ENCODE results near the gene FGF2. TPM values are rescaled to one million over a fixed set of nuclear protein-coding genes. Genes with fewer than 3 reads are reported as not detected.
A peak's percentile ranks its signal among the peaks of the same experiment; 100 is the strongest.
"Not testable (repeated sequence)": the region's sequence is repeated elsewhere in the genome, so short reads cannot be mapped to it uniquely, and the experiment has no call there.

Gene FGF2
- total RNA-seq, 1 donor from 2014 or later = 4.1 TPM

GRCh38 chr4:122803788-122804208, 22.8 kb upstream of the FGF2 start:
- H3K9me3 ChIP-seq (replicated peaks) = no peaks in the 10 kb centered on the region
- intact Hi-C loops (cut with micrococcal nuclease) = no loop called here
- peak; percentile 22 for DNase-seq
- H3K36me3 ChIP-seq = no peaks in the 10 kb centered on the region
- no peak overlapping the region for H3K4me3 ChIP-seq
- H3K27ac ChIP-seq (replicated peaks) = peak overlapping the region; percentile 38
- H3K4me1 ChIP-seq = peaks cover 9% of the 10 kb centered on the region
- H3K27me3 ChIP-seq (ENCODE audit: low read depth) = no peaks in the 10 kb centered on the region
- TF ChIP-seq, protein P1, sequence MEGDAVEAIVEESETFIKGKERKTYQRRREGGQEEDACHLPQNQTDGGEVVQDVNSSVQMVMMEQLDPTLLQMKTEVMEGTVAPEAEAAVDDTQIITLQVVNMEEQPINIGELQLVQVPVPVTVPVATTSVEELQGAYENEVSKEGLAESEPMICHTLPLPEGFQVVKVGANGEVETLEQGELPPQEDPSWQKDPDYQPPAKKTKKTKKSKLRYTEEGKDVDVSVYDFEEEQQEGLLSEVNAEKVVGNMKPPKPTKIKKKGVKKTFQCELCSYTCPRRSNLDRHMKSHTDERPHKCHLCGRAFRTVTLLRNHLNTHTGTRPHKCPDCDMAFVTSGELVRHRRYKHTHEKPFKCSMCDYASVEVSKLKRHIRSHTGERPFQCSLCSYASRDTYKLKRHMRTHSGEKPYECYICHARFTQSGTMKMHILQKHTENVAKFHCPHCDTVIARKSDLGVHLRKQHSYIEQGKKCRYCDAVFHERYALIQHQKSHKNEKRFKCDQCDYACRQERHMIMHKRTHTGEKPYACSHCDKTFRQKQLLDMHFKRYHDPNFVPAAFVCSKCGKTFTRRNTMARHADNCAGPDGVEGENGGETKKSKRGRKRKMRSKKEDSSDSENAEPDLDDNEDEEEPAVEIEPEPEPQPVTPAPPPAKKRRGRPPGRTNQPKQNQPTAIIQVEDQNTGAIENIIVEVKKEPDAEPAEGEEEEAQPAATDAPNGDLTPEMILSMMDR (IDR thresholded peaks at IDR 0.05; ENCODE audit: borderline replicate concordance) = no peak

DNA sequence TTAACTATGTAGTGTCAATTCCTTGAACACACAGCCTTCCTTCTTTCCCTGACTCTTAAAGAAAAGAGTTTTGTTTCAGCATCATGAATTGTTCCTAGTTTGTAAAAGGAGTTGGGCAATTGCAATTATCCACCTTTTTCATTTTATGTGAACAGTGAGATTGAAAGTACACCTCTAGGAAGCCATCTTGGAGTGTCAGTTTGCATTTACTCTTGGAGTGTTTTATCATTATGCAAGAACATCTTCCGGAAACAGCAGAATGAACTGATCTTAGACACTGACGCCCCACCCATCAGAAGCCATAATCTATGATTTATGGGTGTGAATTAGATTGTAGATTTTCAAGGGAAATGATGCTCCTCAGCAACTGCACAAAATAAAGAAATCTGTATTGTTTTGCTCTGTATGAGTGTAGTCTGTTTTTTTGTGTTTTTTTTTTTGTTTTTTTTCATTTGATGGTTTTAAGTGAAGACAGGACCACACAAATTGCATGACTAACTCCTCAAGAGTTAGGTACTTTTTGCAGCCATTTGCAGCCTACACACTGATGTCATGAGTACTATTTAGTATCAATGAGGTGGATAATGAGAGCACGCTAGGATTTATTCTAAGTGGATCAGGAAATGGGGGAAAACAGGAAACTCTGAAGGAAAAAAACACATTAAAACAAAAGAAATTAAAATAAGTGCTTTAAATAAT, 19.5 kb upstream of the FGF2 start:
- Histone ChIP-seq H3K36me3 (no peaks in the 10 kb centered on the region), H3K9me3 (replicated peaks) (no peaks in the 10 kb centered on the region), H3K27ac (replicated peaks) (no peak overlapping the region), H3K4me1 (peaks cover 17% of the 10 kb centered on the region), H3K27me3 (ENCODE audit: low read depth) (no peaks in the 10 kb centered on the region), H3K4me3 (no peak overlapping the region)
- intact Hi-C loops (cut with micrococcal nuclease) = no loop called here
- DNase-seq = no peak
- TF ChIP-seq, protein P1 (IDR thresholded peaks at IDR 0.05; ENCODE audit: borderline replicate concordance) = no peak

DNA sequence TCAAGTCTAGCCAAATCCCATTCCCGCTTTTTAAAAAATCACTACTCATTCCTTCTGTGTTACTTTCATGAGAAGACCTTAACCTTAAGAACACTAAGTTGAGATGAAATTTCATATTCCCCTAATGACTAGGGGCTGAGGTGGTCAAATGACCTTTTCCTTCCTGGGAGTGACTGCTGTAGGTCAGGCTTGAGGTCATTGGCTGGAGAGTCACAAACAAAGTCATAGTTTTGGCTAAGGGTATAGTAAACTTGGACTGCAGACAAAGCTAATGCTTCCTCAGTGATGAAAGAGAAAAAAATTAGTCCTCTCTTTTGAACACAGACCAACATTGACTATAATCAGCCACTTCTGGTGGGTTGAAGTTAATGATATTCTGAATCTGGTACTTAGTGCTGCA, 16.0 kb upstream of the FGF2 start:
- intact Hi-C loops (cut with micrococcal nuclease) = no loop called here
- H3K27me3 ChIP-seq (ENCODE audit: low read depth) = no peaks in the 10 kb centered on the region
- H3K4me3 ChIP-seq = no peak overlapping the region
- no peaks in the 10 kb centered on the region for H3K36me3 ChIP-seq
- no peaks in the 10 kb centered on the region for H3K9me3 ChIP-seq (replicated peaks)
- H3K27ac ChIP-seq (replicated peaks) = peak overlapping the region; percentile 36
- peaks cover 9% of the 10 kb centered on the region for H3K4me1 ChIP-seq
- DNase-seq = no peak
- TF ChIP-seq, protein P1 (IDR thresholded peaks at IDR 0.05; ENCODE audit: borderline replicate concordance) = no peak

GRCh38 chr4:122811781-122812180, 14.8 kb upstream of the FGF2 start:
- H3K4me1 ChIP-seq; H3K36me3 ChIP-seq; H3K9me3 ChIP-seq (replicated peaks); DNase-seq; H3K27ac ChIP-seq (replicated peaks); H3K4me3 ChIP-seq; intact Hi-C loops (cut with micrococcal nuclease); H3K27me3 ChIP-seq (ENCODE audit: low read depth): not testable (repeated sequence)

GRCh38 chr4:122812823-122813222, 13.8 kb upstream of the FGF2 start:
- DNase-seq; H3K4me3 ChIP-seq; H3K27me3 ChIP-seq (ENCODE audit: low read depth); H3K27ac ChIP-seq (replicated peaks); H3K9me3 ChIP-seq (replicated peaks); H3K4me1 ChIP-seq; intact Hi-C loops (cut with micrococcal nuclease); H3K36me3 ChIP-seq: not testable (repeated sequence)

DNA sequence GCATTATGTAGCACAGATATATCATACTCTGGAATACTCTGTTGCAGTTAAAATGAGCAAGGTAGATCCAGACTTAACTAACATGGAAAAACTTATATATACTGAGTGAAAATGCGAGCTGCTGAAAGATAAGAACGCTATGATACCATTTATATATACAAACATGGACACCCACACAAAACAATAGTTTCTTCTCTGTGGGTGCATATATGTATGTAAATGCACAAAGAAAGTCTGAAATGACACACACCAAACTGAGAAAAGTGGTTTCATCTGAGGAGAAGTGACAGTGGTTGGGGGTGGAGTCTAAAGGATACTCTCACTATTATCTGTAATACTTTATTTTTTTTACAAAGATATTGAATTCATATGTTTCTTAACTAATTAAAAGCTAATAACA, 12.2 kb upstream of the FGF2 start:
- no peak overlapping the region for H3K27ac ChIP-seq (replicated peaks)
- H3K9me3 ChIP-seq (replicated peaks) = no peaks in the 10 kb centered on the region
- TF ChIP-seq, protein P1 (IDR thresholded peaks at IDR 0.05; ENCODE audit: borderline replicate concordance) = no peak
- peaks cover 9% of the 10 kb centered on the region for H3K4me1 ChIP-seq
- no peak overlapping the region for H3K4me3 ChIP-seq
- intact Hi-C loops (cut with micrococcal nuclease) = no loop called here
- no peaks in the 10 kb centered on the region for H3K27me3 ChIP-seq (ENCODE audit: low read depth)
- no peaks in the 10 kb centered on the region for H3K36me3 ChIP-seq
- no peak for DNase-seq

All from left ventricle myocardium inferior (tissue), 1 donor.